NCI-H774 (cell line): Measurements from ENCODE around the gene GABRG3.
A peak's percentile ranks its signal among the peaks of the same experiment; 100 is the strongest.

Source experiments
- DNase-seq: peaks from one replicate; lab custom pipeline; 2025; lab: John Stamatoyannopoulos, UW

GABRG3 gene

DNA sequence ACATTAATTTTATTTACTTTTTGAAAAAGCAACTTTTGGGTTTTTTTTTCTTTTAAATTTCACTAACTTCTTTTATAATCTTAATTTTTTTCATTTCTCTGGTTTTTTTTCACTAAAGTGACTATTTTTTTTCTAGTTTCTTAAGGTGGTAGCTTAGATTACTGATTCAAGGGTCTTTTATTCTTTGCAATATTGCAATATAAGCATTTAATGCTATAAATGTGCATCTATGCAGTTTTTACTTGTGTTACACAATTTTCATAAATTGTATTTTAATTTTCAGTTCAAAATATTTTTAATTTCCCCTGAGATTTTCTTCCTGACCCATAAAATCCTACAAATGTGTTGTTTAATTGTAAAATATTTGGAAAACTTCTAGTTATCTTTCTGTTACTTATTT lies 535.8 kb downstream of the GABRG3 start:
- DNase-seq: no peak

GRCh38 chr15:27509014-27509413 lies 538.0 kb downstream of the GABRG3 start:
- no peak for DNase-seq

DNA sequence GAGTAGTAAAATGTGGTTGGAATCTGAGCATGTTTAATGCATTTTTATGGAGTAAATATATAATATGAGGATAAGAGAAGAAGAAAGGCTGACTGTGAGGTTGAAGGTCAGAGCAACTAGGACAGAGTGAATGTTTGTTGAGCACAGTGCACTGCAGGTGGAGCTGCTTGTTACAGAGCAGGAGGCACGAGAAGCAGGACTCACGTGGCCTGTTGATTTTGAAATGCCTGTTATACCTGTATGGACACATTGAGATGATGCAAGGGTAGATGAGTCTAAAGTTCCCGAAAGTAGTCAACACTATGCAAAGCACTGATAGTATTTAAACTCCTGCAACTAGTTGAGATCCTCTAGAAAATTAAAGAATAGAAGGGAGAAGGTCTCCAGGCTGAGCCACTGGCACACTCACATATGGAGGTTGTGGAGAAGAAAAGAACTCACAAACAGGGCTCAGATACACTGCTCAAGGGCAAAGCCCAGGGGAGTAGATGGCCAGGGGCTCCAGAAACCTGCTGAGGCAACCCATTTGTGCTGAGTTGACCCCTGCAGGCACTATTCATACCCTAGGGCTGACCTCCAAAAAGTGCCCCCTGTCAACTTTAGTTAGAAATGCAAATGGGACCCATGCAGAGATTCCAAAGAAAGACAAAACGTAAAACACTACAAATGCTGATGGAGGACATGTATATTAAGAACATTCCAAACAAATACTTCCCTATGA lies 541.5 kb downstream of the GABRG3 start:
- DNase-seq: no peak

DNA sequence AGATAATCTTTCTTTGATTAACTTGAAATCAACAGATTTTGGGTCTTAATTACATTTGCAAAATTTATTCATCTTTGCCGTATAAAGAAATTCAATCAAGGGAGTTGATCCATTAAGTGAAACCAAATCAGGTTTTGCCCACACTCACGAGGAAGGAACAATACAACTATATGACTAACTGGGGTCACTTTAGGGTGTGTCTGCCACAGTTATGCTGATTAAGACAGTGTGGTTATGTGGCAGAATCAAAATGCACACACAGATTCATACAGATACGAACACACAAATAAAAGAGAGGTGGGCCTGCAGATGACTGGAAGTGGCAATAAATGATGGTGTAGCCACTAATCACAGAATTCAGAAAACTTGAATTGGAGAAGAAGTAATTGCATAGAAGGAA lies 543.5 kb downstream of the GABRG3 start:
- no peak for DNase-seq

DNA sequence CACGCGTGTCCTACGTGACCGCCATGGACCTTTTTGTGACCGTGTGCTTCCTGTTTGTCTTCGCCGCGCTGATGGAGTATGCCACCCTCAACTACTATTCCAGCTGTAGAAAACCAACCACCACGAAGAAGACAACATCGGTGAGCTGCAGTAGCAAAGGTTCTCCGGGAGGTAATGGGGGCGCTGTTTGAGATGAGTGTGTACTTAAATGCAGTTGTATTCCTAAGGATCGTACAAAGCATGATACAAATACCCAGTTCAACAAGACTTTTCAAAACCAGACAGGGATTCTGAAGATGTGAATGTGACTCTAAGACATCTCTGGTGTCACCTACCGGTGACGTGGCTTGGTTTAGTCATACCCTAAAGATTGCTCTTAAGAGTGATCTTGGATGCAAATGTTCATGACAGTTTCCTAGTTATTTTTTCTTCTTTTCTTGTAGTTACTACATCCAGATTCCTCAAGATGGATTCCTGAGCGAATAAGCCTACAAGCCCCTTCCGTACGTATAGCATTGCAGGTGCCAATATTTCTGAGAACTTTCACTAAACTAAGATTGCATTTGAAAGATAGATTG lies 556.6 kb downstream of the GABRG3 start:
- DNase-seq: no peak

DNA sequence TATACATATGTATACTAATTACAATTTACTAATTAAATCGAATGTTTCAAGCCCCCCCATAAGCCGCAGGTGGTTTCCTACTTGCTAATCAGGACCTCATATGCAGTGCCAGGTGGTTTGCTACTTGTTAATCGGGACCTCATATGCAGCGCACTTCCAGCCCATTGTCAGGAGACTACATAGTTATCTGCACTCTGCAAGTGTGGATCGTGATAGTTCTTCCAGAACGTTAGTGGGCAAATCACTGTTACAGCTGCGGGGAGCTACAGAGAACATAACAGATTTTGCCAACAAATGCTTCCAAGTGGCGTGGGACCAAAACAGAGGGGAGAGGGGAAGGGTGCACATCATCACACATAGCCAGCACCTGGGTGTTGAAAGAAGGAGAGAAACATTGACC lies 558.4 kb downstream of the GABRG3 start:
- DNase-seq: no peak

DNA sequence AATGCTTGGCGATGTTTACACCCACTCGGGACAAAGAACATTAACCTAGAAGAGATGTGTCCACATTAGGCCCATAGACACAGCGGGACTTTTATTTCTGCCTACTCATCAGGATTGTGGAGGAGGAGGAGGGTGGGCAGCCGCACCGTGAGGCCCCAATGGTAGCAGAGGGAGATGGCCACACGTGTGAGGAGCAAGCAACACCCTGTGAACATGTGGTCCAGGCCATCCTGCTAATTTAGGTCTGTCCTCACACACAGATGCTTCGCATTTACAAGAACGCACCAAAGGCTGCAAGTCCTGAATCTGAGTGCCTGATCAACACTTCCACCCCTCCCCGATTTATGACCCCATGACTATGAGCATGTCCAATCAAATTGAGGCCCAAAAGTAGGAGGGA lies 560.0 kb downstream of the GABRG3 start:
- DNase-seq: no peak

GRCh38 chr15:27532358-27532757 lies 561.4 kb downstream of the GABRG3 start:
- DNase-seq: no peak

GRCh38 chr15:27535445-27536129 lies 564.6 kb downstream of the GABRG3 start:
- DNase-seq: no peak

- peak; percentile 87 for DNase-seq
Observed at GRCh38 chr15:27538325-27538724, 567.3 kb downstream of the GABRG3 start.

GRCh38 chr15:27541581-27541980 lies 570.6 kb downstream of the GABRG3 start:
- DNase-seq: no peak

DNA sequence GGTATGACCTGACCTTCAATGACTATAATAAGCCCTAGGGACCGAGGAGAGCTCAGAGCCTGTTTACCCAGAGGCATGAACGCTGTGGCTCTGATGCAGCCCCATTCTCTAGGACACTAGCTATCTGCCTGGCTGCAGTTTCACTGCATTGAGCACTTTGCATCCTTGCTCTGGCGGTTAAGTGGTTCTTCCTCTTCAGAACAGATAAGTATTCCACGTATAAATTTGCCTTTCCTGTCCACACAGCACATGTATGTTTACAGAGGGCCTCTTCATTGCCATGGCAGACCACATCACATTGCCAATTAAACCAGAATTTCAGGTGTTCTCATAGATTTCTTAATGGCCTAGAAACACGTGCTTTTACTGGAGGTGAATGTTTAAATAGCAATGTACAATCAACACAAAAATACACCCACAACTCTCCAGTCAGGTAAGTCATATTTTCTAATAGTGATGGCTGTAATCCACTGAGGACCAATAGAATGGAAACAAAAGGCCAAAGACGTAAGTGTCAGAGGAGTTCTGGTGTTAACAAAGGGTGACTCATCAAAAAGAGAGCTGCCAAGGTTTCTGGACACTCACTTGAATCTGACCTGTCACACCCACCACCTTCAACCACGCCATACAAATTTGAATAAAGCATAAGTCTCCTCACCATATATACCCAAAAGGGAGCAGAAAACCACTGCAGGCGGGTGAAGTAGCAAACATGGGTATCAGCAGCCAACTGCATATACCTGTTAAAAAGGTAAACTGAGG lies 574.7 kb downstream of the GABRG3 start:
- peak; percentile 36 for DNase-seq

GRCh38 chr15:27549746-27550145 lies 578.8 kb downstream of the GABRG3 start:
- DNase-seq: no peak

DNA sequence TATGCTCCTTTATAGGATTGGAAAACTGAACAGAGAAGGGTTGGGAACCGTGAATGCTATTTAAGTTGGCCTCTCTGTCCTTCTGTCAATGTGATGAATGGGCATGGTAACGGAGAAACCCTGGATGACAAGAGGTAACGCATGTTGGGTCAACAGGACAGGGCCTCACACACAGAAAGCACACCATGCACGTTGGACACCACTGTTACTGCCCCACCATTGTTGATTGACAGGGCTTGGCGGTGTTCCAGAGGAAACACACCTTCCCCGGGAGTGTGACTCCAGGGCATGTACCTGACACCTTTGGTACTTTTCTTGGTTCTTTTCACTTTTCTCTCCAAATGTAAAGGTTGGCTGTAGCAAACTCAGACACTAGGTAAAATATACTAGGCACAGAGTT lies 579.7 kb downstream of the GABRG3 start:
- DNase-seq: no peak

DNA sequence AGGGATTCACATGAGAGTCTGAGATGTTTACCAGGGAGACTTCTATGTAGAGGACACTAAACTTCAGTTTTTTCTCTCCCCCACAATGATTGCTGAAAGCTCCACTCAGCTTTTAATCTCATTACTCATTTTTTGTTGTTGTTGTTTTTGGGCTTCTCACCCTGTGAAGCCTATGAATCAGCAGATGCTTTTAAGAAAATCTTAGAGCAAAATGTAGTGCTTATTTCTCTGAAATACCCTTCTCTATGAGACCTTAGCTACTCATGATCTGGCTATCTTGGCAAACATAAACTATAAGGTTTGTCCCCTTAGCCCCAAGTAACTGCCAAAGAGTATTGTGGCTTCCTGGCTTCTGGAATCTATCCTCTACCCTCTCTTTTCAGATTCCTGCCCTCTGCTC lies 590.8 kb downstream of the GABRG3 start:
- no peak for DNase-seq

GRCh38 chr15:27563765-27564370 lies 592.9 kb downstream of the GABRG3 start:
- no peak for DNase-seq

GRCh38 chr15:27564656-27565055 lies 593.7 kb downstream of the GABRG3 start:
- DNase-seq: no peak

DNA sequence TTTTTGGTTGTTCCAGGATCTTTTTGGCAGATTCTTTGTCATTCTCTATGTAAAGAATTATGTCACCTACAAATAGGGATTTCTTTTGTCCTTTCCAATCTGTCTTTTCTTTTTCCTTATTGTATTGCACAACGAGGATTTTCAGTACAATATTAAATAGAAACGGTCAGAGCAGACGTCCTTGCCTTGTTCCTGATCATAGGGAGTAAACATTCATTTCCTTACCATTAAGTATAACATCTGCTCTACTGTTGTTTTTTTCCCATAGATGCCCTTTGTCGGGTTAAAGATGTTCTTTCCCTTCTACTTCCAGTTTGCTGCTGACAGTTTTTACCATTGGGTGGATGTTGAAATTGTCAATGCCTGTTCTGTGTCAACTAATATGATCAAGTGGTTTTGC lies 599.8 kb downstream of the GABRG3 start:
- DNase-seq: no peak

DNA sequence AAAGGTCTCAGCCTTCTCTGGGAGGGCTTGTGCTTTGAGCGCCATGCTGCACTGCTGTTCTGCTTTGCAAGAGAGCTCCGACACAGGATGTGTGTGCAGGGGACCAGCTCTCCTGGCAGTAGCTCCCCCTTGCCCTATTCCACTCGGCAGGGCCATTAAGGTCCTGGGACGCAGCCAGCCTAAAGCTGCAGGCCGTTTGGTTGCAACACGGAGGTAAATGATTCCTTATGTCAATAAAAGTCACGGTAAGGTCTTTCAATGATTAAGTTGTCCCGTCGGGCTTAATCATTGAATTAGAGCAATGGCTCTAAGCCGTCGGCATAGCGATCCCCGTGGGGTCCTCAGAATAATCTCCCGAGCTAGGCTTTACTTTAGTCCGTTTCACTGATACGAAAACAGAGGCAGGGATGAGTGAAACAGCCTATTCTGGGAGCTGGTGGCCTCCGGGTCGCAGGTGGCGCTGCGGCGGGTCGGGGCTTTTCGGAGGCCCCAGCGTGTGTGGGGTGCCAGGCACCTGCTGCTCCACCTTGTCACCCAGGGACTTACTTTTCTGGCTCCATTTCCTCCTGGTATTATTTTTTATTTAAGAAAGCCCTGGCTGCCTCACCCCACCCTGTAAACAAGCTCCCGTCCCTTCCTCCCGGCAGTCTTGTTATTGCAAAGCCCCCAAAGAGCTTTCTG lies 603.0 kb downstream of the GABRG3 start:
- no peak for DNase-seq

GRCh38 chr15:27574541-27575054 lies 603.6 kb downstream of the GABRG3 start:
- no peak for DNase-seq

DNA sequence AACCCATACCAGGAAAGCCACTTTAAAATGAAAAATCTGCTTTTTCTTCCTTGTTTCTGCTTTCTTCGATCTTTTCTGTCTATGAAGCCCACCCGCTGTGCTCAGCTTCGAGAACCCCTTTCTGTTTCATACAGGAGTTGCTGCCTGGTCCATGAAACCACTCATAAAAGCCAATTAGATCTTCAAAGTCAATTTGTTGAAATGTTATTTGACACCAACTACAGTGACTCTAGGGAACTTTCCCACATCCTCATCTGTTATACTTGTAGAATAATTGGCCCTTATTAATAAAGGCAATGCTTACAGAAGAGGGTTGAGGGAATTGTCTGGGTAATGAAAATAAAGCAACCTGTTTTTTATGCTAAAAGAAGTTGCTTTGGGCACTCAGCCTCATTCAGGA lies 604.5 kb downstream of the GABRG3 start:
- DNase-seq: no peak
